K562 (cell line): ENCODE data around the gene MYCN.

Source experiments
- CREB1 ChIP-seq, 2 experiments: sonication (generic) in 1 of 2; formaldehyde crosslinking in 1 of 2; IDR thresholded peaks; 2 replicates each; pipeline versions ENCODE4 v1.6.1 to v1.8.0; 2012 to 2022; ENCODE audit warnings: inconsistent platforms in 1 of 2, mild to moderate bottlenecking in 1 of 2, missing genetic modification reagents in 1 of 2, moderate library complexity in 1 of 2
- E2F3 ChIP-seq: fragments of 250-450 bp; sonication (Bioruptor Pico); IDR thresholded peaks from 2 replicates; pipeline ENCODE4 v1.4.0; 2020; ENCODE audit warnings: mild to moderate bottlenecking
- IFI16 ChIP-seq: fragments of 250-450 bp; sonication (Bioruptor Pico); IDR thresholded peaks from 2 replicates; pipeline ENCODE4 v2.1.2; 2022; ENCODE audit warnings: mild to moderate bottlenecking, inconsistent platforms
- LARP7 ChIP-seq: fragments of 450-650 bp; IDR thresholded peaks from 2 replicates; pipeline ENCODE4 v1.6.1; 2016
- POLR2A ChIP-seq: fragments of 450-650 bp; conservative IDR thresholded peaks from 2 replicates; pipeline ENCODE4 v1.6.1; 2016
- SIN3A ChIP-seq, 2 experiments: fragments of 150-350 bp in 1 of 2; IDR thresholded peaks; 2 replicates each; pipeline ENCODE4 v1.6.1; 2011 to 2016; ENCODE audit warnings: borderline replicate concordance in 2 of 2, low read depth in 2 of 2, low read length in 2 of 2, mild to moderate bottlenecking in 2 of 2, moderate library complexity in 2 of 2; ENCODE audit not compliant: control insufficient read depth in 1 of 2
- TCF7L2 ChIP-seq: fragments of 150-350 bp; IDR thresholded peaks from 2 replicates; pipeline ENCODE4 v1.6.1; 2016; ENCODE audit warnings: low read depth, mild to moderate bottlenecking, low read length, moderate library complexity
- ZNF121 ChIP-seq: sonication (generic); formaldehyde crosslinking; conservative IDR thresholded peaks from 2 replicates; pipeline ENCODE4 v1.8.0; 2022; ENCODE audit warnings: missing genetic modification reagents
- ZNF133 ChIP-seq: fragments of 250-450 bp; sonication (Bioruptor Pico); IDR thresholded peaks from 2 replicates; pipeline ENCODE4 v1.4.0; 2020; ENCODE audit warnings: mild to moderate bottlenecking
- TF ChIP-seq, protein P1 (sequence below): fragments of 250-450 bp; sonication (Bioruptor Pico); IDR thresholded peaks from 2 replicates; pipeline ENCODE4 v1.4.0; 2020
- TF ChIP-seq, protein P2 (sequence below): fragments of 450-650 bp; formaldehyde crosslinking; IDR thresholded peaks from 2 replicates; pipeline ENCODE4 v1.4.0; 2020; ENCODE audit warnings: mild to moderate bottlenecking, moderate library complexity

DNA sequence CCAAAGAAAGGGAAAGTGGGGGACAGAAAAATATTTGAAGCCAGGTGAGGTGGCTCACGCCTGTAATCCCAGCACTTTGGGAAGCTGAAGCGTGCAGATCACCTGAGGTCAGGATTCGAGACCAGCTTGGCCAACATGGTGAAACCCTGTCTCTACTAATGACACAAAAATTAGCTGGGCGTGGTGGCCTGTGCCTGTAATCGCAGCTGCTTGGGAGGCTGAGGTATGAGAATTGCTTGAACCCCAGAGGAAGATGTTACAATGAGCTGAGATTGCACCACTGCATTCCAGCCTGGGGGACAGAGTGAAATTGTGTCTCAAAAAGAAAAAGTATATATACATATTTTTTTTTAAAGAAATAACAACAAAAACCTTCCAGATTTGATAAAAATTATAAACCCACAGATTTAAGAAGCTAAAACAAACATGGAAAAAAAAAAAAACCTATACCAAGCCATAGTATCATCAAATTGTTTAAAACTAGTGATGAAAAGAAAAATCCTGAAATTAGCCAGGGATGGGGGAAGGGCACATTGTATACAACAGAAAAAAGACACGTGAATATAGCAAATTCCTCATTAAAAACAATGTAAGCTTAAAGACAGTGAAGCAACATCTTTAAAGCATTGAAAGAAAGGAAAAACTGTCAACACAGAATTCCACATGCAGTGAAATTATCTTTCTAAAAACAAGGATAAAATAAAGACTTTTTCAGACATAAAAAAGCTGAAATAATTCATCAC, 40.4 kb upstream of the MYCN start:
- TF ChIP-seq, protein P1, sequence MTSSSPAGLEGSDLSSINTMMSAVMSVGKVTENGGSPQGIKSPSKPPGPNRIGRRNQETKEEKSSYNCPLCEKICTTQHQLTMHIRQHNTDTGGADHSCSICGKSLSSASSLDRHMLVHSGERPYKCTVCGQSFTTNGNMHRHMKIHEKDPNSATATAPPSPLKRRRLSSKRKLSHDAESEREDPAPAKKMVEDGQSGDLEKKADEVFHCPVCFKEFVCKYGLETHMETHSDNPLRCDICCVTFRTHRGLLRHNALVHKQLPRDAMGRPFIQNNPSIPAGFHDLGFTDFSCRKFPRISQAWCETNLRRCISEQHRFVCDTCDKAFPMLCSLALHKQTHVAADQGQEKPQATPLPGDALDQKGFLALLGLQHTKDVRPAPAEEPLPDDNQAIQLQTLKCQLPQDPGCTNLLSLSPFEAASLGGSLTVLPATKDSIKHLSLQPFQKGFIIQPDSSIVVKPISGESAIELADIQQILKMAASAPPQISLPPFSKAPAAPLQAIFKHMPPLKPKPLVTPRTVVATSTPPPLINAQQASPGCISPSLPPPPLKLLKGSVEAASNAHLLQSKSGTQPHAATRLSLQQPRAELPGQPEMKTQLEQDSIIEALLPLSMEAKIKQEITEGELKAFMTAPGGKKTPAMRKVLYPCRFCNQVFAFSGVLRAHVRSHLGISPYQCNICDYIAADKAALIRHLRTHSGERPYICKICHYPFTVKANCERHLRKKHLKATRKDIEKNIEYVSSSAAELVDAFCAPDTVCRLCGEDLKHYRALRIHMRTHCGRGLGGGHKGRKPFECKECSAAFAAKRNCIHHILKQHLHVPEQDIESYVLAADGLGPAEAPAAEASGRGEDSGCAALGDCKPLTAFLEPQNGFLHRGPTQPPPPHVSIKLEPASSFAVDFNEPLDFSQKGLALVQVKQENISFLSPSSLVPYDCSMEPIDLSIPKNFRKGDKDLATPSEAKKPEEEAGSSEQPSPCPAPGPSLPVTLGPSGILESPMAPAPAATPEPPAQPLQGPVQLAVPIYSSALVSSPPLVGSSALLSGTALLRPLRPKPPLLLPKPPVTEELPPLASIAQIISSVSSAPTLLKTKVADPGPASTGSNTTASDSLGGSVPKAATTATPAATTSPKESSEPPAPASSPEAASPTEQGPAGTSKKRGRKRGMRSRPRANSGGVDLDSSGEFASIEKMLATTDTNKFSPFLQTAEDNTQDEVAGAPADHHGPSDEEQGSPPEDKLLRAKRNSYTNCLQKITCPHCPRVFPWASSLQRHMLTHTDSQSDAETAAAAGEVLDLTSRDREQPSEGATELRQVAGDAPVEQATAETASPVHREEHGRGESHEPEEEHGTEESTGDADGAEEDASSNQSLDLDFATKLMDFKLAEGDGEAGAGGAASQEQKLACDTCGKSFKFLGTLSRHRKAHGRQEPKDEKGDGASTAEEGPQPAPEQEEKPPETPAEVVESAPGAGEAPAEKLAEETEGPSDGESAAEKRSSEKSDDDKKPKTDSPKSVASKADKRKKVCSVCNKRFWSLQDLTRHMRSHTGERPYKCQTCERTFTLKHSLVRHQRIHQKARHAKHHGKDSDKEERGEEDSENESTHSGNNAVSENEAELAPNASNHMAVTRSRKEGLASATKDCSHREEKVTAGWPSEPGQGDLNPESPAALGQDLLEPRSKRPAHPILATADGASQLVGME (CRISPR knock-in tag), result no peak
- TF ChIP-seq CREB1 (IDR thresholded peaks at IDR 0.05), result no peak
- no peak for TF ChIP-seq CREB1 (CRISPR knock-in tag; IDR thresholded peaks at IDR 0.05)
- TF ChIP-seq ZNF133 (CRISPR knock-in tag), result no peak
- no peak for TF ChIP-seq ZNF121 (CRISPR knock-in tag)
- no peak for TF ChIP-seq TCF7L2
- no peak for TF ChIP-seq IFI16 (CRISPR knock-in tag)
- TF ChIP-seq, protein P2, sequence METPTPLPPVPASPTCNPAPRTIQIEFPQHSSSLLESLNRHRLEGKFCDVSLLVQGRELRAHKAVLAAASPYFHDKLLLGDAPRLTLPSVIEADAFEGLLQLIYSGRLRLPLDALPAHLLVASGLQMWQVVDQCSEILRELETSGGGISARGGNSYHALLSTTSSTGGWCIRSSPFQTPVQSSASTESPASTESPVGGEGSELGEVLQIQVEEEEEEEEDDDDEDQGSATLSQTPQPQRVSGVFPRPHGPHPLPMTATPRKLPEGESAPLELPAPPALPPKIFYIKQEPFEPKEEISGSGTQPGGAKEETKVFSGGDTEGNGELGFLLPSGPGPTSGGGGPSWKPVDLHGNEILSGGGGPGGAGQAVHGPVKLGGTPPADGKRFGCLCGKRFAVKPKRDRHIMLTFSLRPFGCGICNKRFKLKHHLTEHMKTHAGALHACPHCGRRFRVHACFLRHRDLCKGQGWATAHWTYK (CRISPR knock-in tag), result no peak
- no peak for TF ChIP-seq SIN3A (IDR thresholded peaks at IDR 0.05; ENCODE audit: borderline replicate concordance in 2 of 2, control insufficient read depth in 1 of 2, low read depth in 2 of 2, low read length in 2 of 2)
- TF ChIP-seq POLR2A, result no peak
- TF ChIP-seq E2F3 (CRISPR knock-in tag), result no peak
- no peak for TF ChIP-seq LARP7
